Stomach (tissue), 9 donors: ENCODE data around the gene SESN1. TPM values are rescaled to one million over a fixed set of nuclear protein-coding genes. Genes with fewer than 3 reads are reported as not detected.

Experiments
- DNase-seq, 2 donors: peaks; one replicate each; pipeline versions ENCODE4 v3.0.0 to v3.0.0-alpha.2; 2013 to 2019
- H3K27ac ChIP-seq, 5 donors: fragments of 200-600 bp in 4 of 5; sonication (generic) in 4 of 5; one replicate each; pipeline ENCODE4 v1.5.1; 2013 to 2019; ENCODE audit warnings: mild to moderate bottlenecking in 1 of 5, moderate library complexity in 1 of 5
- H3K27me3 ChIP-seq, 3 donors: fragments of 200-600 bp; sonication (generic); one replicate each; pipeline ENCODE4 v1.5.1; 2017 to 2019; ENCODE audit warnings: mixed run types in 1 of 3
- H3K36me3 ChIP-seq, 4 donors: fragments of 200-600 bp; sonication (generic); 1 replicate in 3 of 4; 2 replicates in 1 of 4; pipeline ENCODE4 v1.5.1; 2016 to 2019
- H3K4me1 ChIP-seq, 4 donors: fragments of 200-600 bp; sonication (generic); one replicate each; pipeline ENCODE4 v1.5.1; 2016 to 2019
- H3K4me3 ChIP-seq, 4 donors: fragments of 200-600 bp; sonication (generic) in 3 of 4; one replicate each; pipeline ENCODE4 v1.5.1; 2016 to 2019; ENCODE audit warnings: mild to moderate bottlenecking in 1 of 4
- H3K9me3 ChIP-seq, 4 donors: fragments of 200-600 bp; sonication (generic); one replicate each; pipeline ENCODE4 v1.5.1; 2016 to 2019
- CTCF ChIP-seq, 7 experiments: fragments of 450-650 bp in 4 of 7; fragments of 200-600 bp in 3 of 7; sonication (generic) in 3 of 7; IDR thresholded peaks; one replicate each; pipeline ENCODE4 v1.5.1; 2016 to 2019; ENCODE audit warnings: antibody characterized with exemption in 7 of 7, control low read depth in 2 of 7, mild to moderate bottlenecking in 1 of 7
- EP300 ChIP-seq: sonication (generic); formaldehyde crosslinking; IDR thresholded peaks from one replicate; pipeline ENCODE4 v1.6.1; 2017; ENCODE audit warnings: antibody characterized with exemption
- POLR2A ChIP-seq, 4 donors: fragments of 450-650 bp; IDR thresholded peaks; one replicate each; pipeline ENCODE4 v1.6.1; 2016; ENCODE audit warnings: antibody characterized with exemption in 4 of 4, control low read depth in 2 of 4, mild to moderate bottlenecking in 1 of 4, moderate library complexity in 1 of 4
- POLR2AphosphoS5 ChIP-seq, 3 donors: sonication (generic); formaldehyde crosslinking; IDR thresholded peaks; one replicate each; pipeline ENCODE4 v1.6.1; 2016; ENCODE audit warnings: antibody characterized with exemption in 3 of 3
- WGBS, 5 donors: extraction: QIAGEN DNeasy Blood & Tissue Kit in 3 of 5; methylation state at CpG; one replicate each; pipeline versions ENCODE4 v1.1.5 to v1.1.7; 2013 to 2018; 5-methylcytosine and 5-hydroxymethylcytosine counted together
- intact Hi-C: fragments of 100-400 bp; cut with DNase I; formaldehyde crosslinking; loops from one replicate; pipeline ENCODE4 v1.15.1; 2023; ENCODE audit warnings: low total_unique reads
- polyA plus RNA-seq, 3 donors: library from polyadenylated mRNA; stranded (reverse); fragments of 200-250 nt; gene quantifications; one replicate each; pipeline ENCODE4 v1.2.3, GENCODE V29; 2013
- total RNA-seq, 5 donors: library from RNA; depleted of rRNA; stranded (reverse); fragments of >200 nt; gene quantifications; one replicate each; pipeline versions ENCODE4 v1.1.0 to v1.2.3, GENCODE V29; 2014 to 2016
- donor health status: healthy with polysubstance abuse.
- donor health status: Bipolar disorder and iron deficiency.
- donor health status: healthy.

The SESN1 gene
- total and polyA plus RNA-seq, 8 donors, result 11.0 to 201 (median 33.3) TPM

GRCh38 chr6:109130065-109130464, 35.4 kb upstream of the SESN1 start:
- Histone ChIP-seq H3K36me3 (no peaks in the 10 kb centered on the region), H3K27ac (no peak overlapping the region), H3K27me3 (no peaks in the 10 kb centered on the region), H3K4me3 (no peak overlapping the region), H3K4me1 (peaks cover 0 to 6% (median 0%) of the 10 kb centered on the region in 4 donors), H3K9me3 (no peaks in the 10 kb centered on the region)
- intact Hi-C loops, result no loop called here
- DNase-seq, result no peak
- no peak for TF ChIP-seq POLR2A (IDR thresholded peaks at IDR 0.05)
- no peak for TF ChIP-seq POLR2AphosphoS5 (IDR thresholded peaks at IDR 0.05)
- no peak for TF ChIP-seq CTCF (IDR thresholded peaks at IDR 0.05)
- no peak for TF ChIP-seq EP300
- WGBS, 5 donors, result 80 to 87% (median 84%) methylated on average over 3 of the region's 3 CpGs

GRCh38 chr6:109125504-109125903, 30.9 kb upstream of the SESN1 start:
- Histone ChIP-seq H3K9me3 (no peaks in the 10 kb centered on the region), H3K27ac (no peak overlapping the region), H3K4me1 (peaks cover 0 to 19% (median 8%) of the 10 kb centered on the region in 4 donors), H3K4me3 (no peak overlapping the region), H3K27me3 (no peaks in the 10 kb centered on the region), H3K36me3 (no peaks in the 10 kb centered on the region)
- DNase-seq, result no peak
- intact Hi-C loops, result no loop called here
- WGBS, 5 donors, result 71 to 91% (median 76%) methylated on average over 3 of the region's 3 CpGs
- no peak for TF ChIP-seq CTCF (IDR thresholded peaks at IDR 0.05)
- no peak for TF ChIP-seq POLR2AphosphoS5 (IDR thresholded peaks at IDR 0.05)
- no peak for TF ChIP-seq EP300
- TF ChIP-seq POLR2A (IDR thresholded peaks at IDR 0.05), result no peak

- H3K4me3 ChIP-seq, result no peak overlapping the region
- TF ChIP-seq EP300 (no peak), POLR2AphosphoS5 (IDR thresholded peaks at IDR 0.05) (no peak), CTCF (IDR thresholded peaks at IDR 0.05) (no peak), POLR2A (IDR thresholded peaks at IDR 0.05) (no peak)
- WGBS, 5 donors, result 92 to 99% (median 94%) methylated on average over 2 of the region's 2 CpGs
- H3K27ac ChIP-seq, result no peak overlapping the region
- H3K27me3 ChIP-seq, result no peaks in the 10 kb centered on the region
- no peaks in the 10 kb centered on the region for H3K36me3 ChIP-seq
- DNase-seq, result no peak
- H3K9me3 ChIP-seq, result no peaks in the 10 kb centered on the region
- H3K4me1 ChIP-seq, result peaks cover 0 to 32% (median 13%) of the 10 kb centered on the region in 4 donors
- intact Hi-C loops, result no loop called here
Measured at GRCh38 chr6:109124219-109124618, 29.6 kb upstream of the SESN1 start.

- no peak for TF ChIP-seq POLR2A (IDR thresholded peaks at IDR 0.05)
- no peak for TF ChIP-seq EP300
- TF ChIP-seq POLR2AphosphoS5 (IDR thresholded peaks at IDR 0.05), result no peak
- intact Hi-C loops, result no loop called here
- H3K27me3 ChIP-seq, result no peaks in the 10 kb centered on the region
- peak in 1 of 2 donors; percentile 32 for DNase-seq
- H3K4me1 ChIP-seq, result peaks cover 0 to 48% (median 22%) of the 10 kb centered on the region in 4 donors
- no peak overlapping the region for H3K27ac ChIP-seq
- H3K9me3 ChIP-seq, result no peaks in the 10 kb centered on the region
- H3K36me3 ChIP-seq, result no peaks in the 10 kb centered on the region
- no peak overlapping the region for H3K4me3 ChIP-seq
Measured at GRCh38 chr6:109121411-109121810, 26.8 kb upstream of the SESN1 start.

GRCh38 chr6:109118871-109119354, 24.3 kb upstream of the SESN1 start:
- Histone ChIP-seq H3K27me3 (no peaks in the 10 kb centered on the region), H3K4me3 (no peak overlapping the region), H3K4me1 (peaks cover 0 to 48% (median 22%) of the 10 kb centered on the region in 4 donors), H3K27ac (no peak overlapping the region), H3K9me3 (no peaks in the 10 kb centered on the region), H3K36me3 (no peaks in the 10 kb centered on the region)
- intact Hi-C loops, result no loop called here
- DNase-seq, result no peak
- TF ChIP-seq EP300 (no peak), POLR2AphosphoS5 (IDR thresholded peaks at IDR 0.05) (no peak), CTCF (IDR thresholded peaks at IDR 0.05) (no peak), POLR2A (IDR thresholded peaks at IDR 0.05) (no peak)
- WGBS, 5 donors, result 77 to 85% (median 80%) methylated on average over 3 of the region's 3 CpGs
